ENCODE results near the gene KIF3A. TPM values are rescaled to one million over a fixed set of nuclear protein-coding genes. Genes with fewer than 3 reads are reported as not detected.

Gene KIF3A
- total RNA-seq, 1 donor from 2014 or later = 20.0 TPM

GRCh38 chr5:132659598-132660493 lies 77.5 kb downstream of the KIF3A start:
- no peaks in the 10 kb centered on the region for H3K36me3 Mint-ChIP-seq
- DNase-seq (ENCODE audit: extremely low spot score, unreplicated experiment) = no peak
- peaks cover 26% of the 10 kb centered on the region for H3K27me3 Mint-ChIP-seq
- H3K4me1 Mint-ChIP-seq (ENCODE audit: unreplicated experiment) = peaks cover 11% of the 10 kb centered on the region
- no peaks in the 10 kb centered on the region for H3K9me3 Mint-ChIP-seq
- no peak overlapping the region for H3K4me3 Mint-ChIP-seq
- TF ChIP-seq CTCF (conservative IDR thresholded peaks at IDR 0.05) = no peak
- no peak overlapping the region for H3K27ac Mint-ChIP-seq

GRCh38 chr5:132658381-132659302 lies 78.7 kb downstream of the KIF3A start:
- TF ChIP-seq CTCF (conservative IDR thresholded peaks at IDR 0.05) = no peak
- no peak overlapping the region for H3K27ac Mint-ChIP-seq
- H3K36me3 Mint-ChIP-seq = no peaks in the 10 kb centered on the region
- H3K4me1 Mint-ChIP-seq (ENCODE audit: unreplicated experiment) = peaks cover 5% of the 10 kb centered on the region
- H3K9me3 Mint-ChIP-seq = no peaks in the 10 kb centered on the region
- peaks cover 39% of the 10 kb centered on the region for H3K27me3 Mint-ChIP-seq
- peak overlapping the region; percentile 57 for H3K4me3 Mint-ChIP-seq
- DNase-seq (ENCODE audit: extremely low spot score, unreplicated experiment) = no peak

GRCh38 chr5:132657676-132658380 lies 79.5 kb downstream of the KIF3A start, which contains the start of gene IL13:
Gene IL13 (plus strand): TSS chr5:132658173. CDS start chr5:132658187, 14 bp downstream.
- peak; percentile 58 for DNase-seq (ENCODE audit: extremely low spot score, unreplicated experiment)
- Mint-ChIP-seq H3K27me3 (peaks cover 42% of the 10 kb centered on the region), H3K27ac (no peak within 1 kb of the TSS), H3K9me3 (no peaks in the 10 kb centered on the region), H3K4me3 (peak within 1 kb of the TSS; percentile 57), H3K4me1 (ENCODE audit: unreplicated experiment) (peaks cover 4% of the 10 kb centered on the region), H3K36me3 (no peaks in the 10 kb centered on the region)
- no peak for TF ChIP-seq CTCF (conservative IDR thresholded peaks at IDR 0.05)

- H3K36me3 Mint-ChIP-seq = no peaks in the 10 kb centered on the region
- peak overlapping the region; percentile 36 for H3K4me3 Mint-ChIP-seq
- no peak for TF ChIP-seq CTCF (conservative IDR thresholded peaks at IDR 0.05)
- peak; percentile 64 for DNase-seq (ENCODE audit: extremely low spot score, unreplicated experiment)
- H3K27me3 Mint-ChIP-seq = peaks cover 46% of the 10 kb centered on the region
- no peak overlapping the region for H3K27ac Mint-ChIP-seq
- H3K4me1 Mint-ChIP-seq (ENCODE audit: unreplicated experiment) = peaks cover 4% of the 10 kb centered on the region
- H3K9me3 Mint-ChIP-seq = no peaks in the 10 kb centered on the region
Measured at GRCh38 chr5:132656774-132657355, 80.5 kb downstream of the KIF3A start.

Measured in type B pancreatic cell (in vitro differentiated cells).